ENCODE results near the gene ZNF440.
"Not testable (repeated sequence)": the region's sequence is repeated elsewhere in the genome, so short reads cannot be mapped to it uniquely, and the experiment has no call there.

Gene ZNF440

DNA sequence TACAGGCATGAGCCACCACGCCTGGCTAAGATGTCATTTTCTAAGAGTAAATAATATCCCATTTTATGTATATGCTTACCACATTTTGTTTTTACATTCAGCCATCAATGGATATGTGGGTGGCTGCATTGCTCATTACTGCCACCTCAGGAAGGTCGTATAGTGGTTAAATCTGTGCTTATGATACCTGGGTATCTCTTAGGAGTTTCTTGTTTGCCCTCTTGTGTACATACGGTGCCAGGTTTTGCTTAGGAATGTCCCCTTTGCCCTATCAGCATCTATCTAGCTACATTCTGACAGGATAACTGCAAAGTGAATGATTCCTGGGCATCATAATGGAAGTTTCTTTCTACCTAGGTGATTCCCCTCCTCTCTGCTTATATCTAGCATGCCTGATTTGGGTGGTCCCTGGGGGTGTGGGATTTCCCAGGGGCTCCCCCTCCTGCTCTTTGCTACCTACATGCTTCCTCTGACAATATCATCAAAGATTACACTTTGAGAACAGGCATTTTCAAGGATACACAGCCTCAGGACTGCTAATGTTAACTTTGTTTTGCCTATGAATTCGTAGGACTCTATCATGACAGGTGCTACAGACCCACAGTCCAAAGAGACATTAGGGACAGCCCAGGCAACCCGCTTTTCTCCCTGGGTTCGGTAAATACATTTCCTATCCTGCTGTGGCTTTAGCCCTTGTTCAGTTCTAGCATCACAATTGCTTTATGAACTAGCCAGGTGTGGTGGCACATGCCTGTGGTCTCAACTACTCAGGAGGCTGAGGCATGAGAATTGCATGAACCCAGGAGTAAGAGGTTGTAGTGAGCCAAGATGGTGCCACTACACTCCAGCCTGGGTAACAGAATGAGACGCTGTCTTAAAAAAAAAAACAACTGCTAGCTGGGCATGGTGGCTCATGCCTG lies 15.1 kb downstream of the ZNF440 start:
- not testable (repeated sequence) for DNase-seq (ENCODE audit: low spot score)

DNA sequence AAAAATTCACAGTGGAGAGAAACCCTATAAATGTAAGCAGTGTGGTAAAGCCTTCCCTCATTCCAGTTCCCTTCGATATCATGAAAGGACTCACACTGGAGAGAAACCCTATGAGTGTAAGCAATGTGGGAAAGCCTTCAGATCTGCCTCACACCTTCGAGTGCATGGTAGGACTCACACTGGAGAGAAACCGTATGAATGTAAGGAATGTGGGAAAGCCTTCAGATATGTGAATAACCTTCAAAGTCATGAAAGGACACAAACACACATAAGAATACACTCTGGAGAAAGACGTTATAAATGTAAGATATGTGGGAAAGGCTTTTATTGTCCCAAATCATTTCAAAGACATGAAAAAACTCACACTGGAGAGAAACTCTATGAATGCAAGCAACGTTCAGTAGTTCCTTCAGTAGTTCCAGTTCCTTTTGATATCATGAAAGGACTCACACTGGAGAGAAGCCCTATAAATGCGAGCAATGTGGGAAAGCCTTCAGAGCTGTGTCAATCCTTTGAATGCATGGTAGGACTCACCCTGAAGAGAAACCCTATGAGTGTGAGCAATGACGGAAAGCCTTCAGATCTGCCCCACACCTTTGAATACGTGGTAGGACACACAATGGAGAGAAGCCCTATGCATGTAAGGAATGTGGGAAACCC lies 18.3 kb downstream of the ZNF440 start:
- no peak for DNase-seq (ENCODE audit: low spot score)

DNA sequence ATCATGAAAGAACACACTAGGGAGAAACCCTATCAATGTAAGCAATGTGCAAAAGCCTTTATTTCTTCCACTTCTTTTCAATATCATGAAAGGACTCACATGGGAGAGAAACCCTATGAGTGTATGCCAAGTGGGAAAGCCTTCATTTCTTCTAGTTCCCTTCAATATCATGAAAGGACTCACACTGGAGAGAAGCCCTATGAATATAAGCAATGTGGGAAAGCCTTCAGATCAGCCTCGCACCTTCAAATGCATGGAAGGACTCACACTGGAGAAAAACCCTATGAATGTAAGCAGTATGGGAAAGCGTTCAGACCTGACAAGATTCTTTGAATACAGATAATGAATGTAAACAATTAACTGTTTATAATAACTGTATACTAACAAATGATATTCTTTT lies 19.5 kb downstream of the ZNF440 start:
- DNase-seq (ENCODE audit: low spot score), result no peak

DNA sequence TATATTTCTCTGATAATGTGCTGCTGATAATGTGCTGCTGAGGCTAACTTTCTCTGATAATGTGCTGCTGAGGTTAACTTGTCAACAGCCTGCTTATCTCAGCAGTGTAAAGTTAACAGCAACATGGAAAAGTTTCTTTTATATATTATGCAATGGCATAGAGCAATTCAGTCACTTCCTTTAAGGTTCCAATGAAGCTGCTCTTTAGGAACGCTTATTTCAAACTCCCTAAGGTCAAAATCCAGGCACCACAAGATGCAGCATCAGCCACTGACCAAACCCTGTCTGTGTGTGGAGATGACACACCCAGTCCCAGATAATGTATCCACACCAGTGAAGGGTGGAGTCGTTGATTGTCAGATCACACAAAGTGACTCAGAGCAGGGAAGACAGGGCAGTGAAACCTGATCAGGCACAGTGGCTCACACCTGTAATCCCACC lies 21.6 kb downstream of the ZNF440 start:
- DNase-seq (ENCODE audit: low spot score), result not testable (repeated sequence)

DNA sequence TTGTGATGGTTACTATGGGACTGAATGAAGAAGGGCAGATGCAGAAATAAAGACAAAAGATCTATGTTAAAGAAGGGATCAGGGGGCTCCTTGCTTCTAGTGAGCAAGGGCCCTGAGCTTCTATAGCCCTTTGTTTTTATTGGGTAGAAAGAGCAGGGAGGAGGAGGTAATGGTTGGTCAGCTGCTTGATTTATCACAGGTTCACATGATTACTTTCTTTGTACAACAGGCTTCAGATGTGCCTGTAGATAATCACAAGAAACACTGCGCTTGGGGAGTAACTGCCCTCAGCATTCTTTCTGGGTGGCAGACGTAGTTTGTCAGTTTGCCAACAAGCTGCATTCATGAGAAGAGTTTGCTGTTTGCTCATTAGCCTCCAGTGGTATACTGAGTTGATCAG lies 29.6 kb downstream of the ZNF440 start:
- no peak for DNase-seq (ENCODE audit: low spot score)

DNA sequence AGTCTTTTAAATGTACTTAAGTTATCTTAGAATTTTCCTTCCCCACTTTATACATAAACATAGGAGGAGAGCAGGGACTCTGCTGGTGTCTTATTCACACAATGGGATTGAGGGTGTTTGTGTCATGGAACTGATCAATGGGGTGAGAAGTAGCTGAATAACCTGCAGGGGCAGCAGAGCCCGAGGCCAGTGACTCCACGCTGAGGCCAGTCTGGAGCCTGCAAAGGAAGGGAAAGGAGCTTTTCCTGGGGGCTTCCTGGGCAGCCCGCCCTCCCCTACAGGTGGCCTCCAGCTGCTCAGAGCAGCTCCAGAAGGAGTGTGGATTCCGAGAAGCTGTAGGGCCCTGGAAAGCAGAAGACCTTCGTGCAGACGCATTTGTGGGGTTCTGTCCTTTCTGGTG lies 33.5 kb downstream of the ZNF440 start:
- DNase-seq (ENCODE audit: low spot score), result not testable (repeated sequence)

DNA sequence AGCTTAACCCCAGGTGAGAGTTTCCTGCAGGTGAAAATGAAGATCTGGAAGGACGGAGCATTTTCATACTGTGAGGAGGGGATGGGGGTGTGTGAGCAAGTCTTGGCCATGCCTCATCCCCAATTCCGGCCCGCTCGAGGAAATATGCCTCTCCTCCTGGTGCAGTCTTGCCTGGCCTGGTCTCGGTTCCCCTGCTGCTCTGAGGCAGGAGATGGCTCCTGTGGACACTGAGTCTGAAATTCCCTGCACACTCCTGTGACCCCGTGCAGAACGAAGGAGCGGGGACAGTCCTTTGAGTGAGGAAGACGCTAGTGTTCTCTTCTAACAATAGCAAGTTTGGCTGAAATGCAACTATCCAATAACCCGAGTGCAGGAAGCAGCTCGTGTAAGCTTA lies 34.1 kb downstream of the ZNF440 start:
- no peak for DNase-seq (ENCODE audit: low spot score)

DNA sequence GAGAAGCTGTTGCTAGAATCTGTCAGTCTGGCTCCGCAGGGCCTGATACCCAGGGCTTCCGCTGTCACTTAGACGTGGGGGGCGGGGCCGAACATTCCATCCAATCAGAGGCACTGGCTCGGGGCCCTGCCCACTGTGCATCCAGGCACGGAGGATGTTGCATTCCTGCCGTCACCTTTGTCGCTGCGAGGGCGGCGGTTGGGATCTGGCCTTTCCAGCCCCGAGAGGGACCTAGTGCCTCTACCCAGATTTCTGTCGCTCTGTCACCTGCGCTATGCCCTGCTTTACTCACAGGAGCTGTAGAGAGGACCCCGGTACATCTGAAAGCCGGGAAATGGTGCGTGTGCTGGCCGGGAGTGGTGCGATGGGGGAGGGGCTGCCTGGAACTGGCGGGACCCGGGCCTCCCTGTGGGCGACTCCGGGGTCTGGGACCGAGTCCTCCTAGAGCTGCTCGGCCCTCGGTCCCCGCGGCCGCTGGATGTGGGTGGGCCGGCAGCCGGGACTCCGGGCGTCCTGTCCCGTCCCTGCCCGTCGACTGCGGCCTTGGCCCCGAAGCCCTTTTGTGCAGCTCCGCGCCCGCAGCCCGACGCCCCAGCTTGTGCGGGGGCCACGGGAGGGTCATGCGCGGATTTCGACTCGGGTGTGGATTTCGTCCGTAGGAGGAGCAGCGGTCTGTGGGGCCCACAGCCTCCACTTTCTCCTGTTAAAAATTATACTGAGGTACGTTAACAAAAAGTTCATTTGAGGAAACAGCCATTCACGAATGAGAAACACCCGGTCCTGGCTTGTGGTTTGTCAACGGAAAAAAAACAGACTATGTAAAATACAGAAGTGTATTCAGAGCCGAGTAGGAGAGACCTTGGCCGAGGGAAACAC lies 34.8 kb downstream of the ZNF440 start, which contains the start of gene ZNF439:
Gene ZNF439, plus strand, starts transcription at position 133 of the 876 bp plus-strand sequence. Its CDS starts 142 bp downstream, at position 275.
- DNase-seq (ENCODE audit: low spot score), result peak; percentile 52

DNA sequence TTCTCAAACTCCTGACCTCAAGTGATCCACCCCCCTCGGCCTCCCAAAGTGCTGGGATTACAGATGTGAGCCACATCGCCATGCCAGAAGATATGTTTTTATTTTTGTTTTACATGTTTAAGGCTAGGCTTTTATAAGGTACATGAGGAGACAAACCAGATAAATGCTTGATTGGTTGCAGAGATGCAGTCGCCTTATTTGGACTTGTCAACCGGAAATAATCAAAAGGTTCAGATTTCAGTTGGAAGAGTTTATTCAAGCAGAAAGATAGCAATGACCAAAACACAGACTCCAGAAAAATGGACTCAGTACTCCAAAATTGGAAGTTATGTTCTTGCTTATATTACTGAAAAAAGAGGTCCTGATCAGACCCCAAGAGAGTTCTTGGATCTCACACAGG lies 36.2 kb downstream of the ZNF440 start:
- DNase-seq (ENCODE audit: low spot score), result not testable (repeated sequence)

DNA sequence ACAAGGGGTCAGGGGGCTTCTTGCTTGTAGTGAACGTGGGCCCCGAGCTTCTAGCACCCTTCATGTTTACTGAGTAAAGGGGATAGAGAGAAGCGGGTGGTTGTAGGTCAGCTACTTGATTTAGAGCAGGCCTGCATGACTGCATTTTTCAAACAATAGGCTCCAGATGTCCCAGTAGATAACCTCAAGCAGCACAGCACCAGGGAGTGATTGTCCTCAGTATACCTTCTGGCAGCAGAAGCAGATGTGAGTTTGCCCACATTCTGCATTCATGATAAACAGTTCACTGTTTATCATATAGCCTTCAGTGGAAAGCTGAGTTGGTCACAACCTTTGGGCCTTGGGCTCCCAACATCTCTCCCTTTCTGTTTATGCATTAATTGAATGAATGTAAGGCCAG lies 39.3 kb downstream of the ZNF440 start:
- no peak for DNase-seq (ENCODE audit: low spot score)

DNA sequence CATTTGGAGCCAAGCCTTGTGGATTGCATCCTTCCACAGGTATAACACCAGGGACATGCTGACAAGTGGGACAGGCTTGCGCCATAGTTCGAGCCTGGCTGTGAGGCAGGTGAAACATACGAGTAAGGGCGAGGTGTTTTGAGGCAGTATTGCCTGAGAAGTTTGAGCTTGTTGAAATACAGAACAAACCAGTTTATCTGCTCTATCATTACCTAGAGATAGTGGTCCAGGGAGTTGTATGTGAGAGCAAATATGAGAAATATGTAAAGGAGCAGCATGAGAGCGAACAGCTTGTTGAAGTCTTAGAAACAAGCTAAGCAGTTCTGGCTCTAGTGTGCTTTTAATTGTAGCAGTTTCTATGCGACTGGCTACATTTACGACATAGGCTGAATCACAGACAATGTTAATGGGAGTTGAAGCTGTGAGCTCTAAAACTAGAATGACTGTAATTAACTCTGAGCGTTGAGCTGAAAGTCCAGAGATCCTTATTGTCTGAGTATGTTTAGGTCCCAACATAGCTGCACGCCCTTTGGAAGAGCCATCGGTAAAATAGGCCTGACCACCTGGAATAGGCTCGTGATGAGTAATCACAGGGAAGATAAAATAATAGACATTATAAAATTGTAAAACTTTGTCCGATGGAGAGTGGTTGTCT lies 42.6 kb downstream of the ZNF440 start:
- DNase-seq (ENCODE audit: low spot score), result no peak

DNA sequence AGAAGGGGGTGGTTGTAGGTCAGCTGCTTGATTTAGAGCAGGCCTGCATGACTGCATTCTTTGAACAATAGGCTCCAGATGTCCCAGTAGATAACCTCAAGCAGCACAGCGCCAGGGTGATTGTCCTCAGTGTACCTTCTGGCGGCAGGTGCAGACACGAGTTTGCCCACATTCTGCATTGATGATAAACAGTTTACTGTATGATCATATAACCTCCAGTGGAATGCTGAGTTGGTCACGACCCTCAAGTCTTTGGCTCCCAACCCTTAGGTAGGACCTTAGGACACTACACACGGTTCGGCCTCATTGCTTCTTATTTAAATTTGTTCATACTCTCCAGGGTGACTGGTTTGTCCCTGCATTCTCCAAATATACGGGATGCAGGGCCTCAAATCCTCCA lies 46.6 kb downstream of the ZNF440 start:
- no peak for DNase-seq (ENCODE audit: low spot score)

DNA sequence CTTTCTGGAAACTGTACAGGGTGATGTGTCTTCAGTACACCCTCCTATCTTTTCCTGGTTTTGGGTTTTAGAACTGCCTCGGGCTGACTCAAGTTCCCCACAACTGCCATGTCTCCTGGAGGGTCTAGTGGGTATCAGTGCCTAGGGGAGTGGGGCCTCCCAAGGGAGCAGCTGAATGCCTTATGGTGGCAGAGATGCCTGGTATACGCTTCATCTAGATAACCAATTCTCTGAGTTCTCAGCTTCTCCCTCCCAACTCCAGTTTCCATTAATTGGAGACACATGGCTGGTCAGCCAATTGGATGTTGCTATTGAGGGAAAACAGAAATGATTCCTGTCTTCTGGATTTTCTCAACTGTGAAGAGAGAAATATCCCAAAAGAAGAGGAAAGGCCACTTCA lies 47.2 kb downstream of the ZNF440 start:
- DNase-seq (ENCODE audit: low spot score), result no peak

DNA sequence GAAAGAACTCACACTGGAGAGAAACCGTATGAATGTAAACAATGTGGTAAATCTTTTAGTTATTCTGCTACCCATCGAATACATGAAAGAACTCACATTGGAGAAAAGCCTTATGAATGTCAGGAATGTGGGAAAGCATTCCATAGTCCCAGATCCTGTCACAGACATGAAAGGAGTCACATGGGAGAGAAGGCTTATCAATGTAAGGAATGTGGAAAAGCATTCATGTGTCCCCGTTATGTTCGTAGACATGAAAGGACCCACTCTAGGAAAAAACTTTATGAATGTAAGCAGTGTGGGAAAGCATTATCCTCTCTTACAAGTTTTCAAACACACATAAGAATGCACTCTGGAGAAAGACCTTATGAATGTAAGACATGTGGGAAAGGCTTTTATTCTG lies 53.7 kb downstream of the ZNF440 start:
- DNase-seq (ENCODE audit: low spot score), result not testable (repeated sequence)

DNA sequence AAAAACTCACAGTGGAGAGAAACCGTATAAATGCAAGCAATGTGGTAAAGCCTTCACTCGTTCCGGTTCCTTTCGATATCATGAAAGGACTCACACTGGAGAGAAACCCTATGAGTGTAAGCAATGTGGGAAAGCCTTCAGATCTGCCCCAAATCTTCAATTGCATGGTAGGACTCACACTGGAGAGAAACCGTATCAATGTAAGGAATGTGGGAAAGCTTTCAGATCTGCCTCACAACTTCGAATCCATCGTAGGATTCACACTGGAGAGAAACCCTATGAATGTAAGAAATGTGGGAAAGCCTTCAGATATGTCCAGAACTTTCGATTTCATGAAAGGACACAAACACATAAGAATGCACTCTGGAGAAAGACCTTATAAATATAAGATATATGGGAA lies 54.1 kb downstream of the ZNF440 start:
- DNase-seq (ENCODE audit: low spot score), result no peak

DNA sequence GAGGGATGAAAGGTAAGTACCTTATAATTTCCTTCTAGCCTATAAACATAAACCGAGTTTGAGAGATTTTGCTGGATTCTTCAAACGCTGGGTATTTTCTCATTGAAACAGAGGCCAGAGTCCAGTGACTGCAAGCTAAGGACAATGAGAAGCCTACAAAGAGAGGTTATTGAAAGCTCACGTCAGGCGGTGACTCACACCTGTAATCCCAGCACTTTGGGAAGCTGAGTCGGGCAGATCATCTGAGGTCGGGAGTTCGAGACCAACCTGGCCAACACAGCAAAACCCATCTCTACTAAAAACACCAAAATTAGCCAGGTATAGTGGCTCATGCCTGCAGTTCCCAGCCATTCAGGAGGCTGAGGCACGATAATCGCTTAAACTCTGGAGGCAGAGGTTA lies 58.6 kb downstream of the ZNF440 start:
- DNase-seq (ENCODE audit: low spot score), result no peak

DNA sequence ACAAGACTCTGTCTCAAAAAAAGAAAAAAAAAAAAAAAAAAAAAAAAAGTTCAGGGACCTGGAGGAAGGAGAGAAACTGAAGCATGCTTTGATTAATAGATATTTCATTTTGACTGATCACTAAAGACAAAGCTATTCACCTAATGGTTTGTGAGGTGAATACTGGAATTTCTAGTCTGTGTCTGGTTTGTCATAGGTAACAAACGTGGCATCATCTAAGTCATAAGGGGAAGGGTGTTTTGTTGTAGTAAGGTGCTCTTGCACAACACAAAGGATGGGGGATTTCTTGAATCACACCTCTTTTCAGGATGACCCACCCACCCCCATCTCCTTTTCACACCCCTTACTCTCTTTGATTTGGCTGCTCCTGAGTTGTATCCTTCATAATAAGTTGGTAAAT lies 59.7 kb downstream of the ZNF440 start:
- DNase-seq (ENCODE audit: low spot score), result no peak

DNA sequence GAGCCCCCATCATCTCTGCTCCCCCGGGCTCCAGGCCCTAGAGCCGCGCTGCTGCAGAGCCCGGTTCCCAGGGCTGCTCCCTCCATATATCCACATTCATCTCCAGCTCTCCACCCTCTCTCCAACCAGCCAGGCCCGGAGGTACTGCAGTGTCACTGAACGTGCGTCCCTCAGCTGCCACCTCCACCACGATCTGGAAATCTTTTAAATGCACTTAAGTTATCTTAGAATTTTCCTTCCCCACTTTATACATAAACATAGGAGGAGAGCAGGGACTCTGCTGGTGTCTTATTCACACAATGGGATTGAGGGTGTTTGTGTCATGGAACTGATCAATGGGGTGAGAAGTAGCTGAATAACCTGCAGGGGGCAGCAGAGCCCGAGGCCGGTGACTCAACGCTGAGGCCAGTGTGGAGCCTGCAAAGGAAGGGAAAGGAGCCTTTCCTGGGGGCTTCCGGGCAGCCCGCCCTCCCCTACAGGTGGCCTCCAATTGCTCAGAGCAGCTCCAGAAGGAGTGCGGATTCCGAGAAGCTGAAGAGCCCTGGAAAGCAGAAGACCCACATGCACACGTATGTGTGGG lies 65.7 kb downstream of the ZNF440 start:
- DNase-seq (ENCODE audit: low spot score), result peak; percentile 58

DNA sequence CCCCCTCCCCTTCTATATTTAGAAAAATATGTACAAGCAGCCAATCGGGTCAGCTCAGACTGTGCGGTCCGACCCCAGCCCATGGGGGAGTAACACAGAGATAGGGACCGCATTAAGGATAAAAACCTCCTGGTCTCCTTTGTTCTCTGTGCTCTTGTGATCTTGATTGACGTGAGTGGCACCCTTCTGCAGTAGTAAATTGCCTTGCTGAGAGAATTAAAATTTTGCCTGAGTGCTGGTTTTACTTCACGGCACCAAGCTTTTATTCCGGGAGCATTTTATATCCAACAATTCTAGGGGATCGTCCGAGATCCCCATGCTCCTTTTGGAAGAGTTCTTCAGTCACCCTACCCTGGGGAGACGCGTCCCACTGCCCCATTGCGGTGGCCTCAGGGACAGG lies 66.5 kb downstream of the ZNF440 start:
- DNase-seq (ENCODE audit: low spot score), result no peak

DNA sequence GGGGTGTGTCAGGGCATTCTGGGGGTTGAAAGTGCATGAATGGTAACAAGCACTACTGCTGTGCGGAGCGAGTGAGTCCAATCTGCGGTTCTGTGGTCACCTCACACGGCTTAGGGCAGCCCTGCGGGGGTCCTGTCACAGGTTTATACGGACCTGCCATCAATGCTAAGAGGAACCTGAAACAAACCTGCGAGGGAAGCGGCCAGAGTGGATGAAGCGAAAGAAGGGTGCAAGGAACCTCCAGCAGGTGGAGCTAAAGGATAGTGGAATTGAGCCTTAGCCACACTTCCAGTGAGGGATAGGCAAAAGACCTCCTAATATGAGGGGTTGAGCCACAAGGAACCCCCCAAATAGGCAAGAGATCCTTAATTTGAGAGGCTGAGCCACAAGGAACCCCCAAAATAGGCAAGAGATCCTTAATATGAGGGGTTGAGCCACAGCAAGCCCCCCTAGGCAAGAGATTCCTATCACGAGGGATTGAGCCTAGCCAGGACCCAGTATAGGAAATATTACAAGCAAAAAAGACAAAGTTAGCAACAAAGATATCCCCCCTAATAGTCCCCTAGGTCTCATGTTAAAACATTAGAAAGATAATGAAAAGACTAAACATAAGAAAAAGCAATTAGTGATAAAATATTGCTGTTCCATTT lies 67.2 kb downstream of the ZNF440 start:
- peak; percentile 76 for DNase-seq (ENCODE audit: low spot score)

DNA sequence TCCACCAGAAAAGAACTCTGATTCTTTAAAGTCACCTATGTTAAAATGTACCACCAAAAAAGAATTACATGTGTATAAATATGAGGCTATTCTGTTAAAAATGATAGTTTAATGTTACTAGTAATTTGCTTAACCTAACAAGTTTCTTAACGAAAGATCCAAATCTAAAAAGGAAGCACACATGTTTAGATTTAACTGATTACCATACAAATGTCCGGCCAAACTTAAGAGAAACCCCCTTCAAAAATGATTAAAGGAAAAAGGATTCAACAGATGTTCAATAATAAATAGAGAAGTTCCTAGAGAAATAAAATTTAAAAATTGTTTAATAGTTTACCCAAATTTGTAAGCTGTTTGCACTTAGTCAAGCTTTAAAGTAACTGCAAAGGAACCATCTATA lies 68.5 kb downstream of the ZNF440 start:
- no peak for DNase-seq (ENCODE audit: low spot score)
